K562 (cell line): ENCODE measurements around the gene DLX2. TPM values are rescaled to one million over a fixed set of nuclear protein-coding genes. Genes with fewer than 3 reads are reported as not detected.

Experiments
- ATAC-seq: fragments of 200-7000 bp; cut with Tn5 transposase; 3 replicates; pipeline ENCODE4 v1.9.1; 2020; ENCODE audit warnings: moderate library complexity
- BruUV-seq: library from RNA; stranded (reverse); fragments of 400-500 nt; replicated peaks from 2 replicates; lab custom pipeline; 2021; lab: Mats Ljungman, UMichigan
- CTCF ChIA-PET: fragments of 300-600 bp; formaldehyde crosslinking; extraction: SDS; loops from one replicate; lab custom pipeline; 2021; ENCODE audit warnings: low intra/inter-chr PET ratio; lab: Yijun Ruan, JAX
- POLR2A ChIA-PET: fragments of 300-600, 350-650 bp; sonication (Branson Sonifier 250); formaldehyde crosslinking; extraction: SDS; loops from one replicate; lab custom pipeline; 2021; ENCODE audit warnings: antibody characterized with exemption, inconsistent platforms; lab: Yijun Ruan, JAX
- DNase-seq, 4 experiments: peaks; one replicate each; pipeline versions ENCODE4 v3.0.0 to v3.0.0-alpha.2; 2011 to 2018; ENCODE audit warnings: low spot score in 3 of 4, mixed read lengths in 3 of 4; ENCODE audit errors: extremely low read depth in 1 of 4
- FAIRE-seq: peaks from 2 replicates; lab custom pipeline; 2011; peaks lifted over from hg19 to GRCh38; lab: Jason Lieb, UNC
- H2AFZ ChIP-seq: 2 replicates; pipeline ENCODE4 v1.6.0; 2011; ENCODE audit warnings: low read depth, low read length, control low read depth, inconsistent platforms
- H3K27ac ChIP-seq: fragments of 200-600 bp; 3 replicates; pipeline ENCODE4 v1.8.0; 2011; ENCODE audit warnings: low read depth, mild to moderate bottlenecking, control low read depth, inconsistent platforms, low read length, moderate library complexity, mixed read lengths; ENCODE audit errors: extremely low read depth
- H3K27me3 ChIP-seq, 2 experiments: fragments of 300-600 bp in 1 of 2; 2 replicates in 1 of 2; 3 replicates in 1 of 2; pipeline versions ENCODE4 v1.6.0 to v1.8.0; 2011; ENCODE audit warnings: inconsistent platforms in 2 of 2, low read length in 2 of 2, mild to moderate bottlenecking in 1 of 2, mixed read lengths in 1 of 2, moderate library complexity in 1 of 2; ENCODE audit not compliant: control insufficient read depth in 2 of 2, insufficient read depth in 2 of 2
- H3K36me3 ChIP-seq: fragments of 300-600 bp; 3 replicates; pipeline ENCODE4 v1.8.0; 2011; ENCODE audit warnings: mild to moderate bottlenecking, low read length, inconsistent platforms; ENCODE audit not compliant: control insufficient read depth, insufficient read depth
- H3K4me1 ChIP-seq, 2 experiments: fragments of 200-600 bp in 1 of 2; replicated peaks in 1 of 2; 2 replicates in 1 of 2; 3 replicates in 1 of 2; pipeline versions ENCODE4 v1.5.1 to v1.8.0; 2011; ENCODE audit warnings: inconsistent platforms in 2 of 2, low read length in 2 of 2, mild to moderate bottlenecking in 1 of 2, mixed read lengths in 1 of 2, moderate library complexity in 1 of 2; ENCODE audit not compliant: control insufficient read depth in 2 of 2, insufficient read depth in 2 of 2
- H3K4me2 ChIP-seq: 2 replicates; pipeline ENCODE4 v1.6.1; 2011; ENCODE audit warnings: low read length, control low read depth, inconsistent platforms, mixed read lengths; ENCODE audit not compliant: insufficient read depth
- H3K4me3 ChIP-seq: fragments of 200-600 bp; sonication (generic), shearing (Covaris generic); 2 replicates; pipeline ENCODE4 v1.5.1; 2016; ENCODE audit warnings: control low read depth, inconsistent platforms
- H3K79me2 ChIP-seq: fragments of 200-600 bp; 3 replicates; pipeline ENCODE4 v1.8.0; 2011; ENCODE audit warnings: low read length, inconsistent platforms; ENCODE audit not compliant: control insufficient read depth, insufficient read depth
- H3K9ac ChIP-seq, 2 experiments: 2 replicates each; pipeline versions ENCODE4 v1.6.0 to v1.6.1; 2011; ENCODE audit warnings: low read depth in 2 of 2, low read length in 2 of 2, control low read depth in 1 of 2, inconsistent platforms in 1 of 2, mild to moderate bottlenecking in 1 of 2, mixed read lengths in 1 of 2; ENCODE audit not compliant: insufficient read depth in 1 of 2
- H3K9me1 ChIP-seq: one replicate; pipeline ENCODE4 v1.6.0; 2011; ENCODE audit warnings: inconsistent platforms, mild to moderate bottlenecking, low read length, moderate library complexity; ENCODE audit not compliant: control insufficient read depth, insufficient read depth
- H3K9me3 ChIP-seq: replicated peaks from 2 replicates; pipeline ENCODE4 v1.5.1; 2011; ENCODE audit warnings: low read depth, low read length, inconsistent platforms; ENCODE audit not compliant: control insufficient read depth, insufficient read depth
- H4K20me1 ChIP-seq: replicated peaks from 2 replicates; pipeline ENCODE4 v1.6.1; 2011; ENCODE audit warnings: low read length, inconsistent platforms, mixed read lengths; ENCODE audit not compliant: control insufficient read depth, insufficient read depth
- C11orf30 ChIP-seq: fragments of 450-650 bp; IDR thresholded peaks from 2 replicates; pipeline ENCODE4 v1.6.1; 2016; ENCODE audit warnings: low read depth, mild to moderate bottlenecking
- MAFF ChIP-seq: IDR thresholded peaks from 2 replicates; pipeline ENCODE4 v1.6.1; 2012; ENCODE audit warnings: low read length, improper control_type of control experiment
- MAFK ChIP-seq: IDR thresholded peaks from 2 replicates; pipeline ENCODE4 v1.6.1; 2011; ENCODE audit warnings: low read length, improper control_type of control experiment
- ZNF121 ChIP-seq: sonication (generic); formaldehyde crosslinking; conservative IDR thresholded peaks from 2 replicates; pipeline ENCODE4 v1.8.0; 2022; ENCODE audit warnings: missing genetic modification reagents
- ZNF316 ChIP-seq: fragments of 450-650 bp; IDR thresholded peaks from 2 replicates; pipeline ENCODE4 v1.6.1; 2016
- ZNF507 ChIP-seq: conservative IDR thresholded peaks from 2 replicates; pipeline ENCODE4 v1.6.1; 2017; ENCODE audit warnings: missing genetic modification characterization, missing compliant biosample characterization
- WGBS: fragments of 100-300 bp; shearing (Covaris generic); methylation state at CpG from one replicate; pipeline ENCODE4 v1.1.6; 2016; ENCODE audit warnings: low coverage, mixed read lengths; ENCODE audit not compliant: insufficient coverage; ENCODE audit errors: missing lambda C conversion rate; 5-methylcytosine and 5-hydroxymethylcytosine counted together
- in situ Hi-C: fragments of 300-500 bp; cut with MboI; formaldehyde crosslinking; loops from 4 replicates; pipeline ENCODE4 v1.15.0; 2018; ENCODE audit warnings: inconsistent platforms, mixed read lengths
- intact Hi-C: fragments of 100-400 bp; cut with micrococcal nuclease; formaldehyde crosslinking; loops from 2 replicates; pipeline ENCODE4 v1.14.2; 2022
- polyA plus RNA-seq, 8 experiments: library from polyadenylated mRNA; depleted of rRNA in 4 of 8; stranded (reverse) in 5 of 8; unstranded in 3 of 8; fragments of >200 nt; fragmentation: Nextera tagmentation in 2 of 8; fragmentation: Illumina TruSeq in 1 of 8; extraction: Ambion mirVana in 2 of 8; extraction: Trizol in 1 of 8; gene quantifications; 2 replicates each; pipeline versions ENCODE4 v1.2.1 to v1.2.3, GENCODE V29; 2011 to 2014; ENCODE audit warnings: inconsistent platforms in 1 of 8, missing spikeins in 1 of 8
- total RNA-seq, 7 experiments: library from RNA; depleted of rRNA in 6 of 7; stranded (reverse); fragments of >200 nt in 6 of 7; fragmentation: Illumina TruSeq in 2 of 7; extraction: Trizol in 2 of 7; gene quantifications; 2 replicates each; pipeline versions ENCODE4 v1.2.1 to v1.2.3, GENCODE V29; 2011 to 2021; ENCODE audit warnings: low replicate concordance in 1 of 7
- TF ChIP-seq, protein P1 (sequence below): sonication (generic); formaldehyde crosslinking; IDR thresholded peaks from 2 replicates; pipeline ENCODE4 v1.8.1; 2023; ENCODE audit warnings: mild to moderate bottlenecking, missing genetic modification reagents

The DLX2 gene
- total and polyA plus RNA-seq, 9 of the 15 experiments (the other 6 are each of a cell fraction or from before 2014, with no cell fraction given): 0.14 to 4.3 (median 0.86) TPM

DNA sequence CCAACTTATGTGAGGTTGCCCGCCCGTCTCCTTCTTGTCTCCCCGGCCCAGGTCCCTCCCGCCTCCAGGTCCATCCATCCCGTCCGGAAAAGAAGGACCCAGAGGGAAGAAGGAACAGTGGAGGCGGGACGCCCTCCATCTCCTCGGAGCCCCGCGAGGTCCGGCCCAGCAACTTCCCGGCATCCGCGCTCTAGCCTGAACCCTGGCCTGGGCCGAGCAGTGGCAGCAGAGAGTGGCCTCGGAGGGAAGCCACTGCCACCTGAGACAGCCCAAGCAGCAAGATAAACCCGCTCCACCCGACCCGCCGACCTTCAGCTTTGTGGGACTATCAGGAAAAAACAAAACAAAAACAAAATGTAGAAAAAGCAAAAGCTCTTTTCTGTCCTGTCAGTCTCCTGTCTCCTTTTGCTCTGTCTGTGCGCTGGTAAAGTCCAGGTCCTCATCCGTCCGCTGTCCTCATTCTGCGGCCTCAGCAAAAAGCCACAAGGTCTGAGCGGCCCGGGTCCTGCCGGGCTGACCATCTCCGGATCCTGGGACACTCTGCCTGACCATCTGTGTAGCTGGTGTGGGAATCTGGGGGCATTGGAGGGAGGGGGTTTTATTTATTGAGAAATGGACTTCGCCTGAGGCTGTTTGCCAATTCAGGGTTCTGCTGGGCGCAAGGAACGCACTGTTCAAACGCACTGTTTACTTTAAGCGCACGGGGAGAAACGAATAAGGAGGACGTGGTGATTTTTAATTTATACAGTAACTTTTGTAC is 14.3 kb downstream of the DLX2 start:
- H3K36me3 ChIP-seq: peaks cover 20% of the 10 kb centered on the region; the same call in 1 of the 3 replicates
- POLR2A ChIA-PET: interaction anchor here (0.6 to 1.7 kb wide), 7 partner anchors 12 to 1912 kb away, joined by 3 to 4 read pairs (median 3); no protein-coding TSS in a partner anchor
- TF ChIP-seq MAFK (peak; percentile 25; the same call in 1 of the 2 replicates), MAFF (peak; percentile 6; the same call in 1 of the 2 replicates), ZNF507 (tag) (no peak), ZNF121 (no peak), ZNF316 (peak; percentile 69), C11orf30 (peak; percentile 48)
- TF ChIP-seq, protein P1, sequence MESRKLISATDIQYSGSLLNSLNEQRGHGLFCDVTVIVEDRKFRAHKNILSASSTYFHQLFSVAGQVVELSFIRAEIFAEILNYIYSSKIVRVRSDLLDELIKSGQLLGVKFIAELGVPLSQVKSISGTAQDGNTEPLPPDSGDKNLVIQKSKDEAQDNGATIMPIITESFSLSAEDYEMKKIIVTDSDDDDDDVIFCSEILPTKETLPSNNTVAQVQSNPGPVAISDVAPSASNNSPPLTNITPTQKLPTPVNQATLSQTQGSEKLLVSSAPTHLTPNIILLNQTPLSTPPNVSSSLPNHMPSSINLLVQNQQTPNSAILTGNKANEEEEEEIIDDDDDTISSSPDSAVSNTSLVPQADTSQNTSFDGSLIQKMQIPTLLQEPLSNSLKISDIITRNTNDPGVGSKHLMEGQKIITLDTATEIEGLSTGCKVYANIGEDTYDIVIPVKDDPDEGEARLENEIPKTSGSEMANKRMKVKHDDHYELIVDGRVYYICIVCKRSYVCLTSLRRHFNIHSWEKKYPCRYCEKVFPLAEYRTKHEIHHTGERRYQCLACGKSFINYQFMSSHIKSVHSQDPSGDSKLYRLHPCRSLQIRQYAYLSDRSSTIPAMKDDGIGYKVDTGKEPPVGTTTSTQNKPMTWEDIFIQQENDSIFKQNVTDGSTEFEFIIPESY: 0 out of 2 replicates have a peak, but pooled peaks have one; percentile 14
- intact Hi-C loops: no loop called here
- H2AFZ ChIP-seq: no peak overlapping the region
- in situ Hi-C loops: no loop called here
- peaks cover 8% of the 10 kb centered on the region; the same call in 2 of the 3 replicates for H3K79me2 ChIP-seq
- WGBS: 93% methylated on average over 36 of the region's 37 CpGs
- peaks cover 10 to 32% of the 10 kb centered on the region in 2 experiments; a peak in 4 of 5 replicates for H3K4me1 ChIP-seq
- DNase-seq (no peak), FAIRE-seq (no peak), ATAC-seq (no peak)
- H3K4me2 ChIP-seq: no peak overlapping the region
- H3K27me3 ChIP-seq: no peaks in the 10 kb centered on the region
- no peaks in the 10 kb centered on the region for H3K9me3 ChIP-seq
- H3K9me1 ChIP-seq: no peaks in the 10 kb centered on the region
- no peaks in the 10 kb centered on the region for H4K20me1 ChIP-seq
- BruUV-seq: no TSS peak
- no peak overlapping the region for H3K9ac ChIP-seq
- H3K4me3 ChIP-seq: no peak overlapping the region
- CTCF ChIA-PET: no interaction called here
- no peak overlapping the region for H3K27ac ChIP-seq
